Tibial nerve (tissue), 4 donors: ENCODE results near the gene UGT2B17.

Experiments used
- EP300 ChIP-seq, 2 donors: sonication (generic); formaldehyde crosslinking; IDR thresholded peaks; one replicate each; pipeline ENCODE4 v1.6.1; 2017; ENCODE audit warnings: antibody characterized with exemption in 2 of 2, mild to moderate bottlenecking in 1 of 2
- TF ChIP-seq, protein P1 (sequence below), 5 experiments: fragments of 200-600 bp in 3 of 5; fragments of 450-650 bp in 2 of 5; sonication (generic) in 3 of 5; IDR thresholded peaks; one replicate each; pipeline ENCODE4 v1.5.1; 2016 to 2019; ENCODE audit warnings: antibody characterized with exemption in 5 of 5, mild to moderate bottlenecking in 3 of 5, moderate library complexity in 2 of 5

DNA sequence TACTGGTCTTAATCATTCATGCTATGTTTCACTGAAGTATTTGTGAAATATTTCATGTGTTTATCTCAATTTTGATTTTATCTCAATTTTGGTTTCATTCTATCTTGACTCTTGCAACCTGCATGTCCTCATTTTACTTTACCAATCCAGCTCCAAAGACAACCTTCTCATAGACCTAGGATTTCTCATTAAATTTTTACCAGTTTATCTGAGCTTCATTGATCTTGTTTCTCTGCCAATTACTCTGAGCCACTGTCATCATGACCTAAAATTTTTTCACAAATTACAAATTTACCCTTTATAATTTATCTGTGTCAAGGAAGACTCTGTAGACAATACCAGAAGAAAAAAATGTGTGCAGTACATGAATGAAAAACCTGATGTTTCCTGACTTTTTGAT is 18.6 kb upstream of the UGT2B17 start:
- TF ChIP-seq, protein P1, sequence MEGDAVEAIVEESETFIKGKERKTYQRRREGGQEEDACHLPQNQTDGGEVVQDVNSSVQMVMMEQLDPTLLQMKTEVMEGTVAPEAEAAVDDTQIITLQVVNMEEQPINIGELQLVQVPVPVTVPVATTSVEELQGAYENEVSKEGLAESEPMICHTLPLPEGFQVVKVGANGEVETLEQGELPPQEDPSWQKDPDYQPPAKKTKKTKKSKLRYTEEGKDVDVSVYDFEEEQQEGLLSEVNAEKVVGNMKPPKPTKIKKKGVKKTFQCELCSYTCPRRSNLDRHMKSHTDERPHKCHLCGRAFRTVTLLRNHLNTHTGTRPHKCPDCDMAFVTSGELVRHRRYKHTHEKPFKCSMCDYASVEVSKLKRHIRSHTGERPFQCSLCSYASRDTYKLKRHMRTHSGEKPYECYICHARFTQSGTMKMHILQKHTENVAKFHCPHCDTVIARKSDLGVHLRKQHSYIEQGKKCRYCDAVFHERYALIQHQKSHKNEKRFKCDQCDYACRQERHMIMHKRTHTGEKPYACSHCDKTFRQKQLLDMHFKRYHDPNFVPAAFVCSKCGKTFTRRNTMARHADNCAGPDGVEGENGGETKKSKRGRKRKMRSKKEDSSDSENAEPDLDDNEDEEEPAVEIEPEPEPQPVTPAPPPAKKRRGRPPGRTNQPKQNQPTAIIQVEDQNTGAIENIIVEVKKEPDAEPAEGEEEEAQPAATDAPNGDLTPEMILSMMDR (IDR thresholded peaks at IDR 0.05), result no peak
- no peak for TF ChIP-seq EP300 (IDR thresholded peaks at IDR 0.05)
